ENCODE data around the gene TRMT11. TPM values are rescaled to one million over a fixed set of nuclear protein-coding genes. Genes with fewer than 3 reads are reported as not detected.

TRMT11 gene
- total RNA-seq, 1 experiment from 2014 or later, result 17.9 TPM

DNA sequence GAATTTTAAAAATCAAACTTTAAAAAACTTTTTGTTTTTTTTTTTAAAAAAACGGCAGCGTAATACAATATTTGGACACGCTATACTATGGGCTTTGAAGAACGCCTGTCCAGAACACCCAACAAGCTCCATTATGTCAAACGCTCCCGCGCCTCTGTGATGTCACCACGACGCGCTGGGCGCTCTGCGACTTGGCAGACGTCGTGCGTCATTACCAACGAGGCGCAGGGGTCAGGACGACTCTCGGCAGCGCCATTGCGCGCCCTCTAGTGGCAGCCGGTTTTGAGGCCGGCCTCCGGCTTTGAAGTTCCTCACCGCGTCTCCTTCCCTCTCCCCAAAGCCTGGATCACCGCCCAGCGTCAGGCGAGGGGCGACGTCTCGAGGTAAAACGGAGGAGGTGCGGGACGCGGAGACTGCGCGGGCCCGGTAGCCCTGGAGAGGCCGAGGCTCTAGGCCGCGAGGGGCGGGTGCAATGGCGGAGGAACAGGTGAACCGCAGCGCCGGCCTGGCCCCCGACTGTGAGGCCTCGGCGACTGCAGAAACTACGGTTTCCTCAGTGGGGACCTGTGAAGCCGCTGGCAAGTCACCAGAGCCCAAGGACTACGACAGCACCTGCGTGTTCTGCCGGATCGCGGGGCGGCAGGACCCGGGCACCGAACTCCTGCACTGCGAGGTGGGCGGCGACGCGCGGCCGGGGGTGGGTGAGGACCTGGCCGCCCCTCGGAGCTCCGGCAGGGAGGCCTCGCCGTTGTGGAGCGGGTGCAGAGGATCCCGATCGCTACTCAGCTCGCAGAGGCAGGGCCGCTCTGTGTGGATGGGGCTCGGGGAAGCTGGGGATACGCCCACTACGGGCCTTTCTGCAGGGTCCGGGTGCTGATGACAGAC is 29.6 kb upstream of the TRMT11 start, which contains the start of gene HINT3:
TSS of gene HINT3 (plus strand) at position 265 of the 885 bp plus-strand sequence. CDS start at position 473, 208 bp downstream.
- ChIA-PET POLR2A (ENCODE audit: unreplicated experiment) (interaction anchor here (0.5 to 0.7 kb wide), 4 partner anchors 9 to 167 kb away, joined by 3 to 4 read pairs (median 4); no protein-coding TSS in a partner anchor), CTCF (interaction anchor here (0.6 to 1.1 kb wide), 14 partner anchors 12 to 1680 kb away, joined by 3 to 7 read pairs (median 4); partner anchors contain the start of genes NCOA7 and TRMT11)
- H3K27ac ChIP-seq (ENCODE audit: low read length), result peak within 1 kb of the TSS; percentile 43
- no peaks in the 10 kb centered on the region for H3K27me3 ChIP-seq (ENCODE audit: low read length)
- ATAC-seq (peak; percentile 76), DNase-seq (peak; percentile 97)
- H3K9me2 ChIP-seq (replicated peaks; ENCODE audit: low read length), result no peaks in the 10 kb centered on the region
- H3K9ac ChIP-seq (ENCODE audit: low read length), result peak within 1 kb of the TSS; percentile 93
- H3F3A ChIP-seq (ENCODE audit: low read length, unreplicated experiment), result no peaks in the 10 kb centered on the region
- peak within 1 kb of the TSS; percentile 84 for H3K4me2 ChIP-seq (ENCODE audit: low read length)
- no peaks in the 10 kb centered on the region for H3K36me3 ChIP-seq (ENCODE audit: low read depth, low read length)
- intact Hi-C loops (cut with micrococcal nuclease), result loop anchor here (1.0 to 5.0 kb wide), 4 partner anchors 18 to 176 kb away; no protein-coding TSS in a partner anchor
- peak within 1 kb of the TSS; percentile 99 for H2AFZ ChIP-seq (ENCODE audit: low read length)
- no peaks in the 10 kb centered on the region for H3K9me3 ChIP-seq (ENCODE audit: low read length)
- H3K79me2 ChIP-seq (ENCODE audit: low read length), result peaks cover 19% of the 10 kb centered on the region
- H4K20me1 ChIP-seq (ENCODE audit: low read length), result no peaks in the 10 kb centered on the region
- TF ChIP-seq, protein P1, sequence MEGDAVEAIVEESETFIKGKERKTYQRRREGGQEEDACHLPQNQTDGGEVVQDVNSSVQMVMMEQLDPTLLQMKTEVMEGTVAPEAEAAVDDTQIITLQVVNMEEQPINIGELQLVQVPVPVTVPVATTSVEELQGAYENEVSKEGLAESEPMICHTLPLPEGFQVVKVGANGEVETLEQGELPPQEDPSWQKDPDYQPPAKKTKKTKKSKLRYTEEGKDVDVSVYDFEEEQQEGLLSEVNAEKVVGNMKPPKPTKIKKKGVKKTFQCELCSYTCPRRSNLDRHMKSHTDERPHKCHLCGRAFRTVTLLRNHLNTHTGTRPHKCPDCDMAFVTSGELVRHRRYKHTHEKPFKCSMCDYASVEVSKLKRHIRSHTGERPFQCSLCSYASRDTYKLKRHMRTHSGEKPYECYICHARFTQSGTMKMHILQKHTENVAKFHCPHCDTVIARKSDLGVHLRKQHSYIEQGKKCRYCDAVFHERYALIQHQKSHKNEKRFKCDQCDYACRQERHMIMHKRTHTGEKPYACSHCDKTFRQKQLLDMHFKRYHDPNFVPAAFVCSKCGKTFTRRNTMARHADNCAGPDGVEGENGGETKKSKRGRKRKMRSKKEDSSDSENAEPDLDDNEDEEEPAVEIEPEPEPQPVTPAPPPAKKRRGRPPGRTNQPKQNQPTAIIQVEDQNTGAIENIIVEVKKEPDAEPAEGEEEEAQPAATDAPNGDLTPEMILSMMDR (conservative IDR thresholded peaks at IDR 0.05; ENCODE audit: low read depth, low read length), result peak; percentile 87
- no peak for TF ChIP-seq EZH2phosphoT487 (IDR thresholded peaks at IDR 0.05; ENCODE audit: borderline replicate concordance, low read length)
- H3K4me3 ChIP-seq (ENCODE audit: low read length), result peak within 1 kb of the TSS; percentile 98
- H3K4me1 ChIP-seq (ENCODE audit: insufficient read depth, low read length), result peaks cover 10% of the 10 kb centered on the region; the same call in 1 of the 2 replicates
- BruUV-seq (replicated peaks), result no TSS peak

DNA sequence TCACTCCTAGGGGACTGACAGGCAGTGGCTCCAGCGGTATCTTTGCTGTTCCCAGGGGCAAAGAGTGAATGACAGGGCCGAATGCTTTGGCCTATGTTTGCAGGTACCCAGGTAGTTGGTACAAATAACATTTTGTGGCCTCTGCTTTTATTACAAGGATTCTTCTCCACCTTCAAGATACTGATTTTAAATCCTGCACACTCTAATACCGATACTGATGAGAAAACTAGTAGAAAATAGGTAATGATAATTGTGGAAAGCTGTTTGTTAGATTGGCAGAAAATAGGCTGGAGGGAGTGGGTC is 29.0 kb upstream of the TRMT11 start:
- BruUV-seq (replicated peaks), result no TSS peak
- intact Hi-C loops (cut with micrococcal nuclease), result loop anchor here (1.0 to 5.0 kb wide), 2 partner anchors 17 to 85 kb away; no protein-coding TSS in a partner anchor
- no peaks in the 10 kb centered on the region for H3K36me3 ChIP-seq (ENCODE audit: low read depth, low read length)
- no peak for DNase-seq
- peak overlapping the region; percentile 98 for H3K4me3 ChIP-seq (ENCODE audit: low read length)
- ATAC-seq, result no peak
- TF ChIP-seq EZH2phosphoT487 (IDR thresholded peaks at IDR 0.05; ENCODE audit: borderline replicate concordance, low read length) (no peak), EZH2 (IDR thresholded peaks at IDR 0.05; ENCODE audit: low read length, unreplicated experiment) (no peak)
- TF ChIP-seq, protein P1 (conservative IDR thresholded peaks at IDR 0.05; ENCODE audit: low read depth, low read length), result no peak
- H3K79me2 ChIP-seq (ENCODE audit: low read length), result peaks cover 19% of the 10 kb centered on the region
- no peaks in the 10 kb centered on the region for H3K9me3 ChIP-seq (ENCODE audit: low read length)
- no peaks in the 10 kb centered on the region for H3K27me3 ChIP-seq (ENCODE audit: low read length)
- no peaks in the 10 kb centered on the region for H4K20me1 ChIP-seq (ENCODE audit: low read length)
- no peaks in the 10 kb centered on the region for H3F3A ChIP-seq (ENCODE audit: low read length, unreplicated experiment)
- H2AFZ ChIP-seq (ENCODE audit: low read length), result peak overlapping the region; percentile 99
- CTCF ChIA-PET, result interaction anchor here (0.7 kb wide), 1 partner anchor 742 kb away, joined by 3 read pairs; no protein-coding TSS in a partner anchor
- H3K9me2 ChIP-seq (replicated peaks; ENCODE audit: low read length), result no peaks in the 10 kb centered on the region
- H3K27ac ChIP-seq (ENCODE audit: low read length), result peak overlapping the region; percentile 43; the same call in 1 of the 2 replicates
- POLR2A ChIA-PET (ENCODE audit: unreplicated experiment), result no interaction called here
- peak overlapping the region; percentile 84 for H3K4me2 ChIP-seq (ENCODE audit: low read length)
- peak overlapping the region; percentile 93 for H3K9ac ChIP-seq (ENCODE audit: low read length)
- peaks cover 10% of the 10 kb centered on the region; the same call in 1 of the 2 replicates for H3K4me1 ChIP-seq (ENCODE audit: insufficient read depth, low read length)
